HPDE6-E6E7 (cell line): ENCODE data around the gene OR51V1.
"Not testable (repeated sequence)": the region's sequence is repeated elsewhere in the genome, so short reads cannot be mapped to it uniquely, and the experiment has no call there.

Experiments used
- DNase-seq: peaks from one replicate; pipeline ENCODE4 v3.0.0; 2011; ENCODE audit warnings: missing footprints; ENCODE audit errors: extremely low spot score

Gene OR51V1

GRCh38 chr11:5165898-5166297 lies 34.6 kb downstream of the OR51V1 start:
- DNase-seq, result not testable (repeated sequence)

- DNase-seq, result not testable (repeated sequence)
Observed at GRCh38 chr11:5164807-5165206, 35.7 kb downstream of the OR51V1 start.

DNA sequence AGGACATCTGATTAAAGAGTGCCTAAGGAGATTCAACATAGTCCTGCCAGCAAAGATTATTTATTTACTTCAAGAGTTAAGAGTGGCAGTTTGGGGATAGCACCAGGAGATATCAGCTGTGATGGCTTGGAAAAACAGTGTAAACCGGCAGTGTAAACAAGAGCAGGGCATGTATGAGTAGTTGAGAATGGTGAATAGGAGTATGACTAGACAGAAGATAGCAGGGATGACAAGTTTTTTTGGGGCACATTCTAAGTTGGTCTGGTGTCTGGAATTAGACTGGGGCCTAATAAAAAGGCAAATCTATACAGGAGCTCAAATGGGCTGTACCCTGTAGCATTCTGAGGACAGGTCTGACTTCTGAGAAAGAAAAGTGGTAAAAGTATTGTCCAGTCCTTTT lies 39.4 kb downstream of the OR51V1 start:
- not testable (repeated sequence) for DNase-seq

DNA sequence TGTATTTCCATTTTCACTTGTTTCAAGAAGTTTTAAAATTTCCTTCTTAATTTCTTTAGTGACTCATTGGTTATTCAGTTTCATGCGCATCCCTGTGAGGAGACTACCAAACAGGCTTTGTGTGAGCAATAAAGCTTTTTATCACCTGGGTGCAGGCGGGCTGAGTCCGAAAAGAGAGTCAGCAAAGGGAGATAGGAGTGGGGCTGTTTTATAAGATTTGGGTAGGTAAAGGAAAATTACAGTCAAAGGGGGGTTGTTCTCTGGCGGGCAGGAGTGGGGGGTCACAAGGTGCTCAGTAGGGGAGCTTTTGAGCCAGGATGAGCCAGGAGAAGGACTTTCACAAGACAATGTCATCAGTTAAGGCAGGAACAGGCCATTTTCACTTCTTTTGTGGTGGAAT lies 40.3 kb downstream of the OR51V1 start:
- DNase-seq, result not testable (repeated sequence)

- DNase-seq, result no peak
Observed at GRCh38 chr11:5159806-5160205, 40.7 kb downstream of the OR51V1 start.

DNA sequence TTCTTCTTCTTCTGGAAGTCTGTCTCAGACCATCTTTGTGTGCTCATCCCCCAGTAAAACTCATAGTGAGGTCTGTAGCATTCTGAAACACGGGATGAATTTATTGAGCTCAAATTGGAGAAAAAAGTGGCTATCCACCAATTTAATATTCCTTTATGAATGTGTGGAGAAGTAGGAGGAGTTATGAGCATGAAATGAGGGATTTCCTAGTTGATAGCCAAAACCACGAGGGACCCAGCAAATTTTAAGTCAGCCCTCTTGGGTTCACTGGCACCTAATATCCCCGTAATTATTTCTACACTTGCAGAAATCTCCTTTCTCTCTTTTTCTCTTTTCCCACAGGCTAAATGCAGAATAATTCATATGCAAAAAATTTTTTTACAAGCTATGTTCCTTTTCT lies 45.8 kb downstream of the OR51V1 start, which contains the start of gene OR52A1:
Gene OR52A1, minus strand, starts transcription at position 101 of the 400 bp plus-strand sequence. CDS start 2,388 bp downstream, outside the sequence.
- no peak for DNase-seq

- no peak for DNase-seq
Observed at GRCh38 chr11:5153574-5154431, 46.7 kb downstream of the OR51V1 start.

DNA sequence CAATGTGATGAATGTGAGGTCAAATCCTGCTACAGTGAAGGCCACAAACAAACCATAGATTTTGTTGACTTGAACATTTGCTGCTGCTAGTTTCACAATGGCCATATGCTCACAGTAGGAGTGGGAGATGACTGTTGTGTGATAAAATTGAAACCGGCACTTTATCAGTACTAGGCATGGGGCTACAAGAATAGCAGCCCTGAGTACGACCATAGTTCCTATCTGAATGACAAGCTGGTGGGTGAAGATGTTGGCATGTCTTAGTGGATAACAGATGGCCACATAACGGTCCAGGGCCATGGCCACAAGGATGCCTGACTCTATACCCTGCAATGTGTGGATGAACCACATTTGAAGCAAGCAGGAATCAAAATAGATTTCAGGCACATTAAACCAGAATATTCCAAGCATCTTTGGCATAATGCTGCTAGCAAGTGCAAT lies 48.7 kb downstream of the OR51V1 start:
- DNase-seq, result no peak
